IPS-NIHi7 (cell line): ENCODE data around the gene HOXA10.
A peak's percentile ranks its signal among the peaks of the same experiment; 100 is the strongest.

Source experiments
- DNase-seq: peaks from one replicate; pipeline ENCODE4 v3.0.0; 2012; ENCODE audit warnings: mixed read lengths; ENCODE audit errors: extremely low spot score

The HOXA10 gene

DNA sequence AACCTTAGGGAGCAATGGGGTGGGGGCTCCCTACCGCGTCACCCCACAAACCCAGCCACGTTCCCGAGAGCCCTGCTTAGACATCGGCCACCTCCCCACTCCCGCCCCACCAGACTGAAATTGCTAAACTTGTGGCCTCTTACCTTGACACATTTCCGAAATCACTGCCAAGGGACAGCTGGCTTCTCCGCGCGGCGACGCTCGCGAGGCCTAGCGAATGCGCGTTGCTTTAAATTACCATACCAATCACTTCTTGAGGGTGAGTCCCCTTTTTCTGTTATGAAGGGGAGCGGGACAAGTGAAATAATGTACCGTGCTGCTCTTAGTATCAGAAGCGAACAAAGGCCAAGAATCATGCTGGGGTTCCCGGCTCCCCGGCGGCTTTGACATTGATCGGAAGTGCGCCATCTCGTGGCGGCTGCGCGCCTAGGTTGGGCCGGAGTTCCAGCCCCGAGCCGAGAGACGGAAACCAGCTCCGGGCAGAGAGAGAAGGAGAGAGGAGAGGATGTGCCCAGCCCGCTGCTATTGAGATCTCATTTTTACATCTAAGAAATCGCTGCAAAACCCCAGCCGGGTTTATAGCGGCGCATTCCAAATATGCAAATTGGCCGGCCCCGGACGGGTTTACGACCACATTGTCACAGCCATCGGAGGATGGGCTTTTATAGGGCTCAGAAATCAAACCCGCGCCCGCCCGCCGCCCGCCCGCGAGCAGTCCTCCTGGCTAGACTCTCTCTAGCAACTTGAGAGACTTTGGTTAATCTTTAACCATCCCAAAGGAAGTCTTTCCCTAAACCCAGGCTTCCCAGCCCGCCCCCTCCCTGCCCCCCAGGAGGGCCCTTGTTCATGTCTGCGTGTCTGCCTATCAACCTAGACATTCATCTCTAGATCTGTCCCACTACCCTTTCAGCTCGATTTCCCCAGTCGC lies 5.6 kb upstream of the HOXA10 start:
- DNase-seq: peak; percentile 81

GRCh38 chr7:27179030-27179429 lies 4.9 kb upstream of the HOXA10 start:
- no peak for DNase-seq

- no peak for DNase-seq
Observed at GRCh38 chr7:27178366-27178765, 4.2 kb upstream of the HOXA10 start.

- no peak for DNase-seq
Observed at GRCh38 chr7:27177795-27178320, 3.7 kb upstream of the HOXA10 start.

DNA sequence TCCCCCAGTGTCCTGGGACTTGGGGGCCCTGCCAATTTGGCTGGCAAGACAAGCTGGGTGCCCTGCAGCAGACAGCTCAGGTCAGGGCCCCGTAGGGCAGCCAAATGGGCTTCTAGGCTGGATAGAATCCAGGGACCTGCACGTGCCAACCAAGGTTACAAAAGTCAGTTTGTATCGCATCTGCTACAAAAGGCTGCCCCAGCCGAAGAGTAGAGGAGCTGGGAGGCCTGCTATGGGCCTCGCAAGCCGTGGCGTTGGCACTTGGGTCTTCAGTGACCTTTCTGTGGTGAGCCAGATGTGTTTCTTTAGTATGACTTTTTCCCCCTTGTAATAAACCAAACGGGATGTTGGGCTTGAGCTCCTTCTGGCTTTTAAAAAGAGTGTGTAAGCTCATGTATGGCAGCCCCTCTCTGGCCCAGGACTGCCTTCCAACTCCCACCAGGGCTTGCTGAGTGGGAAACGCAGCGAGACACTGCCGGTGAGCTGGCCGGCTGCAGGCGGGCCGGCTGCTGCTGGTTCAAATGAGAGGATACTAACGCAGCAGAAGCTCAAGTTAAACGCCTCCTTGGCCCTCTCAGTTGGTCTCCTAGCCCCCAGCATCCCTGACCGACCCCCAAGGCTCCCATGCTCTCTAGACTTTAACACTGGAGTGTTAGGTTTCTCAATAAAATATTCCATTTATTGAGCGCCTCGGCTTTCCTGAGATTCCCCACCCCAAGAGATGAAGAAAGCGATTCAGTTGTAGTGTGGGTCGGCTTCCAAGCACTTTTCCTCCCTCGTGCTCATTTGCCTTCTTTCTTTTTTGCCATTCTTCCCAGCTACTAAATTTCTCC lies 3.1 kb upstream of the HOXA10 start:
- DNase-seq: no peak

DNA sequence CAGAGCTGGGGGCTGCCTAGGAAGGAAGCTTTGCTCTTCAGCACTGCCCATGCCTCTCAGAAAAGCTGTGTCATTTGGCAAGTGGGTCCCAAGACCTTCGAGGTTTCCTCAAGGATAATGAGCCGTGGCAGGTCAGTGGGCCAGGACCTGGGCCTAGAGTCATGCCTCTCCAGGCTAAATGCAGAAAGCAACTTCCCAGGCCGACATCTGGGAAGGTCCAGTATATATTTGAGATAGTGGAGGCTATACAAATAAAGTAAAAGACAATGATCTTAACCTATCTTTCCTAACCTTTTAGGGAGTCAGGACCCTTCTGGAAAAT lies 2.4 kb upstream of the HOXA10 start:
- DNase-seq: no peak

DNA sequence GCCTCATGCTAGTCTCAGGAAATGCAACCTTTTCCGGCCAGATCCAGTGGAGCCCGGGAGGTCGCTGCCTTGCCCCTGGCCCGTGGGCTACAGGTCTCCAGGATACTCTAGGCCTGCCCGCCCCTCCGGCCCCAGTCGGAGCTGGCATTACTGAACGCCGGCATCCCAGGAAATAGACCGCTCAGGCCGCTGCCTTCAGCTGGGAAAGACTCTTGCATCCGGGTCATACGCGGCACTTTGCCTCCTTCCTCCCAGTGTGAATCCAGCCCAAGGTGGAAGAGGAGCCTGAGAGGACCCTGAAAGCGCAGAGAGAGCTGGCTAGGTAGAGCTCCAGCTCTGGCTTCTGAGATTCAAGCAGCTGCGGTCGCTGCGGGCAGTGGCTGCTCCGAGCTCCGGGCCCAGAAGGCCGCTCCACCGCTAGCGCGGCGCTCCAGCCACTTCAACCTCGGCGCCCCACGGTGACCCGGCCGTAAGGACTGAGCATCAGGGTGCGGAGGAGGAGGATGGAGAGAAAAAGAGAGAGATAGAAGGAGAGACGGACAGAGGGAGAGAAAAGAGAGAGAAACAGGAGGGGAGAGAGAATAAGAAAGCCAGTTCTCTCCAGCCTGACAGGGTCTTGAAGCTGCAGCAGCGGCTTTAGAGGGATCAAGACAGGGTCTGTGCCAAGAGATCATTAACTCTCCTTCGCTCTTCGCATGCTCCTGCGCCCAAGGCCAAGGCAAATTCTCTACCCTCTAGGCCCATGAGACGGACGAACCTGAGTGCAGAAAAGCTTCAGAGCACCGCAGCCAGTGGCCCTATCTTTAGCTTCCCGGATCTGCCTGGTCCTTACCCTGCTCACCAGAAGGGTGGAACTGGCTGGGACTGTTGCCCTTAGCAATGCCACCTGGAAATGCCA lies 1.8 kb upstream of the HOXA10 start:
- no peak for DNase-seq

GRCh38 chr7:27174874-27175625 lies 930 bp upstream of the HOXA10 start:
- DNase-seq: no peak

- DNase-seq: no peak
Observed at GRCh38 chr7:27173511-27173955, 587 bp downstream of the HOXA10 start.

DNA sequence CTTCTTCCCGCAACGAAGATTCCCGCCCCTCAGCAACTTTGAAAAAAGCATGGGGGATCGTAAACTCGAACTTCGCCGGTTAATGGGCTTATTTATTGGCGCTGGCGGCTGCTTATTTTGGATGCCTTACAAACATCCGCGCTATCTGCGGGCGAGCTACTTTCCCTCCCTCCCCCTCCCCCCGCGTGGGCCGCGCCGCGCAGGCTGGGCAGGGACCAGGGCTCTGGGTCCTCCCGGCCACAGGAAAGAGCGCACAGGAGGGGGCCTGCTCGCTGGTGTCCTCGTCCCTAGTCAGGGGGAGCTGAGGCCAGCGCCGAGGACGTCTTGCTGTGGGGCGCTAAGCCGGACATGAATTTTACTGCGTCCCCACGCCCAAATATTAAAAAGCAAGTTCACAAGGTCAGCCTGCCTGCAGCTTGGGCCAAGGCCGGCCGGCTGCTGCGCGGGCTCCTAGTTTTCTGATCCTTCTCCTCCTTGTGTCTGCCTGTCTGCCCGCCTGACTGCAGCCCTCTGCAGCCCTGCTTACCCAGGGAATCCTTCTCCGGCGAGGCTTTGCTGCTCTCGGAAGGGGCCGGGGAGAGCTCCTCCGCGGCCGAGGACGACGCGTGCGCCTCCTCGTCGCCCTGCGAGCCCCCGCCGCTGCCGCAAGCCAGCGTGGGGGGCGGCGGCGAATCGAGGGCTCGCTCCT lies 1.2 kb downstream of the HOXA10 start:
- DNase-seq: no peak

GRCh38 chr7:27172315-27172774 lies 1.8 kb downstream of the HOXA10 start:
- DNase-seq: no peak

DNA sequence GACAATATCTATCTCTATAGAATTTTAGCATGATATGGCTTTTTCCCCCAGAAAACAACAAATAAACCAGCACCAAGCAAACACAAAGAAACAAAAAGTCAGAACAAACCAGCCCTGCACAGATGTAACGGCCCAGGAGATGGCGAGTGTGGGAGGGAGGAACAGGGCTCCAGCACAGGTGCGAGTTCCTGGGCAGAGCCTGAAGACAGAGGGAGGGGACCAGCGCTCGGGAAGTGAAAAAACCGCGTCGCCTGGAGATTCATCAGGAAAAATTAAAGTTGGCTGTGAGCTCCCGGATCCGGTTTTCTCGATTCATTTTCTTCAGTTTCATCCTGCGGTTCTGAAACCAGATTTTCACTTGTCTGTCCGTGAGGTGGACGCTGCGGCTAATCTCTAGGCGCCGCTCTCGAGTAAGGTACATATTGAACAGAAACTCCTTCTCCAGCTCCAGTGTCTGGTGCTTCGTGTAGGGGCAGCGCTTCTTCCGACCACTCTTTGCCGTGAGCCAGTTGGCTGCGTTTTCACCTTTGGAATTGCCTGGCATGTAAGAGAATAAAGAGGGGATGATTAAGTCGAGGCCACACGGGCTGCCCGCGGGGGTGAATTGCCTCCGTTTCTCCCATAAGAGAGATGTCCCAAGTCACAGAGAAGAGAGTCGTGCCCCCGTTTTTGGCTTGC lies 2.3 kb downstream of the HOXA10 start:
- DNase-seq: no peak

DNA sequence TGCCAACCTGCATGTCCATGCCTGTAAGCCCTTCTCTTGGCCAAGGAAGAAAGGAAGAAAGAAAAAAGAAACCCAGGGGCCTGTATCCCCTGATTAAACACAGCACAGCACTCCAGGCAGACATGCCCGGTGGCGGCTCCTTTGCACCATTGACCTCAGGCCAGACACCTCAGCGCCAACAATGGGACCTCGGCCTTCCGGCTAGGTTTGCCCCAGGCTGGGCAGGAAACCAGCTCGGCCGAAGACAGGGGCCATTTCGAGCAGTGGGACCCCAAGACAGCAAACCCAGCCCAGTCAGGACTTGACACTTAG lies 2.8 kb downstream of the HOXA10 start:
- no peak for DNase-seq

GRCh38 chr7:27170426-27171324 lies 3.4 kb downstream of the HOXA10 start:
- no peak for DNase-seq

DNA sequence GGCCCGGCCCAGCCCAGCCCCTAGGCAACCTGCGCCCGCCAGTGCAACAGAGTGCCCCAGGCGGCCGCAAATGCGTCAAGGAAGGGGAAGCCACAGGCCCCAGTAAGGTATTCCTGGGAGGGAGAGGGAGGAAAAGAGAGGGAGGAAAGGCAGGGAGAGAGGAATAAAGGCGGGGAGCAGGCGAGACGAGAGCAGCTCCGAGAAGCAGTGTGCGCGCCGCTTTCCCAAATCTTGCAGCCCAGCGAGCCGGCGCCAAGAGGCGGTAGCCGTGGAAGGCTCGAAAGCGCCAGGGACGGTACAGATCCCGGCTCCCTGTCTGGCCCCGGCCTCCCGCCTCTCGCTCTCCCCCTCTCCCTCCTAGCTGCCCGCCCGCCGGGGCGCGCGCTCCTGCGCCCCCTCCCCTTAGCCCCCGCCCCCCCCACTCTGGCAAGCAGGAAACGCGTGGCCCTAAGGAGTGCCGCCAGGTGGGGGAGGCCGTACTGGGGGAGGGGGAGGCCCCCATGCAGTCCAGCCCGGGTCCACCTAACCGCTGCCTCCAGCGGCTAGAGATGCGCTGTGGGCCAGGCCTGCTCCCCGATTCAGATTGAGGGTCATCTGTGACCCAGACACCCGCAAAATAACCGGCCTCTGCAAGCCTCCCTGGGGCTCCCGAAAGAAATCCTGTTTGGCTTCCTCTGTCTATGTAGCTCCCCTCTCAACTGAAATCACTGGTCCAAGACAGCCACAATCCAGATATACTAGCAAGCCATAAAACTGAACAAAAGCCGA lies 4.3 kb downstream of the HOXA10 start:
- DNase-seq: no peak

GRCh38 chr7:27168265-27168947 lies 5.7 kb downstream of the HOXA10 start:
- DNase-seq: no peak

DNA sequence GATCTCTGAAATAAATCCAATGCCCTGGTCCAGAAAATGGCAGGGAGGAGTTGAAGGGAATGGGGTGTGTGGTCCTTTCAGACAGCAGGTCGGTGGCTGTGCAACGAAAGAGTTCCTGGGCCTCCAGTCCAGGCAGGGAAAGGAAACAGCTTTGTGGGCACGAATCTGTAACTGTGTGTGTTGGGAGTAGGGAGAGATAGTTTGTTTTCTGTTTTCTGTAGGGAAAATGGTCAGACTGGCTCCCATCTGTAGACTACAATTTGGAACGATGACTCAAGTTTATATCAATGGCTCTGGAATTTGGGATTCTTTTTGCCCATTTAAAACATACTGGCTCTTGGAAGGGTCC lies 6.2 kb downstream of the HOXA10 start:
- no peak for DNase-seq
